ENCODE results near the gene P3H1. TPM values are rescaled to one million over a fixed set of nuclear protein-coding genes. Genes with fewer than 3 reads are reported as not detected.
A peak's percentile ranks its signal among the peaks of the same experiment; 100 is the strongest.

Gene P3H1
- total and polyA plus RNA-seq, 2 of the 13 experiments (the other 11 are each of a cell fraction or from before 2014, with no cell fraction given): 64.6 to 120 TPM

DNA sequence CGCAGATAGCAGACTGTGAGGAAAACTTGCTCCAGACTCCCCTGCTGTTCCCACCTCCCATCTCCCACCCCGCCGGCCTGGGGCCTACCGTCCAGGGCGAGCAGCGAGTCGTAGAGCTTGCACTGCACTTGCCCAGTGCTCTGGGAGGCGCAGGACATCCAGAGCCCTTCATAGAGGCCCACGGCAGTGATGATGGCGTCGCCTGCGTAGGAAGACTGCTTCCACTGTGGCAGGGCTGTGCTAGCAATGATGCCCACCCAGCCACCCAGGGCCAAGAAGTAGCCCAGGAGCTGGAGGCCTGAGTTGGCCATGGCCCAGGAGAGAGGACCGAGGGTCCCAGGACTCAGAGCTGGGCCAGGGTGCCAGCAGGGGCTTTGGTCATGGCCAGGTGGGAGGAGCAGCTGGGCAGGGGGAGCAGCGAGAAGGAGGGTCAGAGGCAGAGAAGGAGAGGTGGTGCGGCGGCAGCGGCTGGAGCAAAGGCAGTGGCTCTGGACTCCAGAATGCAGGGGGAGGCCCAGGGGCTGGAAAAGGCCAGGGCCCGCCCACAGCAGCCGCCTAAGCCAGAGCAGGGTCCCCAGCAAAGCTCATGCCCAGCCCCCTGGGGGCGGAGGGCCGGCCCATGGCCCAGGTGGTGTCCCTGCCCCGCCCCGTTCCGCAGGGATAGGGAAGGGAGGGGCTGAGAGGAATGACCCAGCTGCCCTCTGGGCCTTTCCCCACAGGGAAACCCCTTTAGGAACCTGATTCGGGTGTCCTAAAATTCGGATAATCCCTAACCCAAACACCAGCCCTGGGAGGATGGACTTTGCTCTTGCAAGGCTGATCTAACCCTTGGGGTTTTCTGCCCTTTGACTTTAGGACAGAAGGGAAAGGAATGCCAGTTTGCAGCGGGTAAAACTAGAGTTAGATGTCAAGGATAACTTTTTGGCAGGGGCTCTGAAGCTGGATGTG is 26.8 kb downstream of the P3H1 start, which contains the start of gene CLDN19 (continued):
- TF ChIP-seq, protein P1, sequence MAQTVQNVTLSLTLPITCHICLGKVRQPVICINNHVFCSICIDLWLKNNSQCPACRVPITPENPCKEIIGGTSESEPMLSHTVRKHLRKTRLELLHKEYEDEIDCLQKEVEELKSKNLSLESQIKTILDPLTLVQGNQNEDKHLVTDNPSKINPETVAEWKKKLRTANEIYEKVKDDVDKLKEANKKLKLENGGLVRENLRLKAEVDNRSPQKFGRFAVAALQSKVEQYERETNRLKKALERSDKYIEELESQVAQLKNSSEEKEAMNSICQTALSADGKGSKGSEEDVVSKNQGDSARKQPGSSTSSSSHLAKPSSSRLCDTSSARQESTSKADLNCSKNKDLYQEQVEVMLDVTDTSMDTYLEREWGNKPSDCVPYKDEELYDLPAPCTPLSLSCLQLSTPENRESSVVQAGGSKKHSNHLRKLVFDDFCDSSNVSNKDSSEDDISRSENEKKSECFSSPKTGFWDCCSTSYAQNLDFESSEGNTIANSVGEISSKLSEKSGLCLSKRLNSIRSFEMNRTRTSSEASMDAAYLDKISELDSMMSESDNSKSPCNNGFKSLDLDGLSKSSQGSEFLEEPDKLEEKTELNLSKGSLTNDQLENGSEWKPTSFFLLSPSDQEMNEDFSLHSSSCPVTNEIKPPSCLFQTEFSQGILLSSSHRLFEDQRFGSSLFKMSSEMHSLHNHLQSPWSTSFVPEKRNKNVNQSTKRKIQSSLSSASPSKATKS (CRISPR knock-in tag; IDR thresholded peaks at IDR 0.05): no peak
- TF ChIP-seq CEBPB (IDR thresholded peaks at IDR 0.05; ENCODE audit: borderline replicate concordance, low read depth, low read length) (no peak), KDM2A (CRISPR knock-in tag; IDR thresholded peaks at IDR 0.05; ENCODE audit: borderline replicate concordance, low read depth) (peak; percentile 10; the same call in 1 of the 2 replicates), ZNF737 (CRISPR knock-in tag; IDR thresholded peaks at IDR 0.05; ENCODE audit: borderline replicate concordance) (no peak), NR2C2 (CRISPR knock-in tag; IDR thresholded peaks at IDR 0.05; ENCODE audit: borderline replicate concordance) (peak; percentile 49; the same call in 1 of the 2 replicates), ZNF773 (CRISPR knock-in tag; IDR thresholded peaks at IDR 0.05; ENCODE audit: borderline replicate concordance) (no peak), MAF1 (CRISPR knock-in tag; IDR thresholded peaks at IDR 0.05; ENCODE audit: borderline replicate concordance) (no peak), ZNF589 (CRISPR knock-in tag; conservative IDR thresholded peaks at IDR 0.05) (no peak), HMG20B (CRISPR knock-in tag; conservative IDR thresholded peaks at IDR 0.05) (no peak), ONECUT2 (CRISPR knock-in tag; IDR thresholded peaks at IDR 0.05) (no peak)
- TF ChIP-seq, protein P2, sequence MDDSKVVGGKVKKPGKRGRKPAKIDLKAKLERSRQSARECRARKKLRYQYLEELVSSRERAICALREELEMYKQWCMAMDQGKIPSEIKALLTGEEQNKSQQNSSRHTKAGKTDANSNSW (CRISPR knock-in tag; IDR thresholded peaks at IDR 0.05; ENCODE audit: borderline replicate concordance): no peak
- TF ChIP-seq, protein P3, sequence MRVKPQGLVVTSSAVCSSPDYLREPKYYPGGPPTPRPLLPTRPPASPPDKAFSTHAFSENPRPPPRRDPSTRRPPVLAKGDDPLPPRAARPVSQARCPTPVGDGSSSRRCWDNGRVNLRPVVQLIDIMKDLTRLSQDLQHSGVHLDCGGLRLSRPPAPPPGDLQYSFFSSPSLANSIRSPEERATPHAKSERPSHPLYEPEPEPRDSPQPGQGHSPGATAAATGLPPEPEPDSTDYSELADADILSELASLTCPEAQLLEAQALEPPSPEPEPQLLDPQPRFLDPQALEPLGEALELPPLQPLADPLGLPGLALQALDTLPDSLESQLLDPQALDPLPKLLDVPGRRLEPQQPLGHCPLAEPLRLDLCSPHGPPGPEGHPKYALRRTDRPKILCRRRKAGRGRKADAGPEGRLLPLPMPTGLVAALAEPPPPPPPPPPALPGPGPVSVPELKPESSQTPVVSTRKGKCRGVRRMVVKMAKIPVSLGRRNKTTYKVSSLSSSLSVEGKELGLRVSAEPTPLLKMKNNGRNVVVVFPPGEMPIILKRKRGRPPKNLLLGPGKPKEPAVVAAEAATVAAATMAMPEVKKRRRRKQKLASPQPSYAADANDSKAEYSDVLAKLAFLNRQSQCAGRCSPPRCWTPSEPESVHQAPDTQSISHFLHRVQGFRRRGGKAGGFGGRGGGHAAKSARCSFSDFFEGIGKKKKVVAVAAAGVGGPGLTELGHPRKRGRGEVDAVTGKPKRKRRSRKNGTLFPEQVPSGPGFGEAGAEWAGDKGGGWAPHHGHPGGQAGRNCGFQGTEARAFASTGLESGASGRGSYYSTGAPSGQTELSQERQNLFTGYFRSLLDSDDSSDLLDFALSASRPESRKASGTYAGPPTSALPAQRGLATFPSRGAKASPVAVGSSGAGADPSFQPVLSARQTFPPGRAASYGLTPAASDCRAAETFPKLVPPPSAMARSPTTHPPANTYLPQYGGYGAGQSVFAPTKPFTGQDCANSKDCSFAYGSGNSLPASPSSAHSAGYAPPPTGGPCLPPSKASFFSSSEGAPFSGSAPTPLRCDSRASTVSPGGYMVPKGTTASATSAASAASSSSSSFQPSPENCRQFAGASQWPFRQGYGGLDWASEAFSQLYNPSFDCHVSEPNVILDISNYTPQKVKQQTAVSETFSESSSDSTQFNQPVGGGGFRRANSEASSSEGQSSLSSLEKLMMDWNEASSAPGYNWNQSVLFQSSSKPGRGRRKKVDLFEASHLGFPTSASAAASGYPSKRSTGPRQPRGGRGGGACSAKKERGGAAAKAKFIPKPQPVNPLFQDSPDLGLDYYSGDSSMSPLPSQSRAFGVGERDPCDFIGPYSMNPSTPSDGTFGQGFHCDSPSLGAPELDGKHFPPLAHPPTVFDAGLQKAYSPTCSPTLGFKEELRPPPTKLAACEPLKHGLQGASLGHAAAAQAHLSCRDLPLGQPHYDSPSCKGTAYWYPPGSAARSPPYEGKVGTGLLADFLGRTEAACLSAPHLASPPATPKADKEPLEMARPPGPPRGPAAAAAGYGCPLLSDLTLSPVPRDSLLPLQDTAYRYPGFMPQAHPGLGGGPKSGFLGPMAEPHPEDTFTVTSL (CRISPR knock-in tag; IDR thresholded peaks at IDR 0.05; ENCODE audit: borderline replicate concordance): no peak

All from HepG2 (cell line).